Activated CD4-positive, CD25-positive, alpha-beta regulatory T cell treated with anti-CD3 and anti-CD28 coated beads, Interleukin-2, amount 50 U/mL, for 16 hours (primary cell): ENCODE results near the gene SLC32A1.

Experiments
- DNase-seq: peaks from one replicate; pipeline ENCODE4 v3.0.0-alpha.2; 2020; ENCODE audit warnings: low read depth, low spot score

SLC32A1 gene

DNA sequence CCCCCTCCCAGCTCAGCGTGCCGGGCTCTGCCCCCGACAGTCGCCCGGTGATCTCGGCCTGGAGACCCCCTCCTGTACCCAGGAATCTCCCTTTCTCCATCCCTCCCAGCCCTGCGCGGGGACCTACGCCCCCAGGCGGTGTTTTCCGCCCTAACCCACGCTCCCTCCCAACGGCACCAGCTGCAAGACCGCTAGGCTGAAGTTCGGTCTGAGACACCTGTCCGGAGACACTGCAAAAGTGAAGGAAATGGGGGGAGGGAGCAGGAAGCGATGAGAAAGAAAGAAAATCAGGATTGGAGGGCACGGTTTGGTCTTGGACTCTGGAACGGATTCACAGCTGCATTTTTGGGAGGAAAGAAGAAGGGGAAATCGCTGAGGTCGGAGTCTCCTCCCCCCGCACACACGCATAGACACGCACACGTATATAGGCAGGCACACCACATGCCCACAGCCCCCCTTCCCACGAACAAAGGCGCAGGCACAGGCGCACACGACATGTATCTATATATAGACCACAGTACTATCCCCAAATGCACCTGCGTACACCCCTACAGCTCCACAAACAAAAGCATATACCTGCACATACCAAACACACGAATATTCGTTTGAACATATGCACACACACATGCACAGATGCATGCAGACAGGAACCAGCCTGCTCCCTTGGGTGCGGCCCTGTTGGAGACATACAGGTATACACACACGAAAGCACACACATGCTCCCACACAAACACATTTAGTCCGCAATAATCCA is 1.0 kb downstream of the SLC32A1 start:
- DNase-seq, result no peak

DNA sequence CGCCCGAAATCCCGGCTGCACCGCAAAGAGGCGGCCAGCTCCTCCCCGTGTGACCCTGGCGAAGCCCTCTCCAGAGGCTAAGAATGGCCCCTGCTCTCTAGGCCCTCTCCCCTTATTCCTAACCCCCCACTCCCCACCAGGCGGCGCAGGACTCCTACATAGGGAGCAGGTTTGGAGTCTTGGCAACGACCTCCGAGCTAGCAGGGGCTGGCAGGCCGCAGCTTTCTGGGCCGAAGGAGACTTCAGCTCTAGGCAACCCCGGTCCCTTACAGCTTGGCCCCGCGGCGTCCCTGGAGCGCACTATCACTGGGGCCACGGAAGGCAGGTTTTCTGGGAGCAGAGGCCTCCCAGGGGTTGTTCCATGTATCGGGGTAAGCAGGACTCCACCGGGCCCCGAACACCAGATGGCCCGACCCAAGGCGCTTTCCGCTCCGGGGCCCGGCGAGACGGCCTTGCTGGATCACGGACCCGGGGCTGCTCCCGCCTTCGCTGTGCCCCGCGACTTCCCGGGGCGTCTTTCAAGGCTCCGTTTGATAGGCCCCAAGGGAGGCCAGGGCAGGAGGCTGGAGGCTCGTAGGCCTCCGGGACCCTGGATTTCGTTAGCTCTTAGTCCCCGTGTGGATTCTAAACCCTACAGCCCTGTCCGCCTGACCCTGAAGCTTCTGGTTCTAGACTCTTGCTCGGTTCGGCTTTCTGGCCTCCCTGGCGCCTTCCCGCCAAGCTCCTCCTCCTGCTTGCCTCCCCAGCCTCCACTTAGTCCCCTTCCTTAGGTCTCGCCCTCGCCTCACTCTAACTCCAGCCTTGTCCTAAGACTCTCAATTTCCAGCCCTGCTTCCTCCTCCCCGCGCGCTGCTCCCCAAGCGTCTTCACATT is 1.9 kb downstream of the SLC32A1 start:
- no peak for DNase-seq

DNA sequence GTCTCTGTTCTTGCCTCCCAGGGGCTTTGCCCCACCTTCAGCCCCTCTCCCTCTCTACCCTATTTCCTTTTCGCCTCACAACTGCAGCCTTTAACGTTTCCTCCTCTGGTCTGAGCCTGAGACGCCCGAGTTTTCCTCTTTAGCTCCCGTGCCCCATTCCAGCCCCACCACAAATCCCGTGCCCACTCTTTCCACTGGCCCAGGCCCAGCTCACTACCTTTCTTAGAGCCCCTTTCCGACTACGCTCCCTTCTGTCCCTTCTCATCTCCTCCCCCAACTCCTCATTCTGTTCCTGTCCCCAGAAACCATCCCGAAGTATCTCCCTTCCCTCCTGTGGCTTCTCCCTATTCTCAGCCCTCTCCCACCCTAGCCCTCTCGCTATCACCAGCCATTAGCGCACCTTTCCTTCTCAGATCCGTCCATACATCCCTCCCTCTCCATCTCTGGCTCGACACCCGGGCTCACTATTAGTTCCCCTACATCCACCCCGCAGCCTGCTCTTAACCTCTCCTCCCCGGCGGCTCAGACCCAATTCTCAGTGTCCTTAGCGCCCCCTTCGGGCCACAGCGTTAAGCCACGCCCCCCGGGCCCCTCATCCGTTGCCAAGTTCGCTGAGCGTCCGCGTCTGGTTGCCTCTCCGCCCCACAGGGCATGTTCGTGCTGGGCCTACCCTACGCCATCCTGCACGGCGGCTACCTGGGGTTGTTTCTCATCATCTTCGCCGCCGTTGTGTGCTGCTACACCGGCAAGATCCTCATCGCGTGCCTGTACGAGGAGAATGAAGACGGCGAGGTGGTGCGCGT is 2.7 kb downstream of the SLC32A1 start:
- peak; percentile 28 for DNase-seq

GRCh38 chr20:38727607-38728190 is 3.4 kb downstream of the SLC32A1 start:
- DNase-seq, result no peak

GRCh38 chr20:38728191-38728781 is 4.0 kb downstream of the SLC32A1 start:
- DNase-seq, result no peak

DNA sequence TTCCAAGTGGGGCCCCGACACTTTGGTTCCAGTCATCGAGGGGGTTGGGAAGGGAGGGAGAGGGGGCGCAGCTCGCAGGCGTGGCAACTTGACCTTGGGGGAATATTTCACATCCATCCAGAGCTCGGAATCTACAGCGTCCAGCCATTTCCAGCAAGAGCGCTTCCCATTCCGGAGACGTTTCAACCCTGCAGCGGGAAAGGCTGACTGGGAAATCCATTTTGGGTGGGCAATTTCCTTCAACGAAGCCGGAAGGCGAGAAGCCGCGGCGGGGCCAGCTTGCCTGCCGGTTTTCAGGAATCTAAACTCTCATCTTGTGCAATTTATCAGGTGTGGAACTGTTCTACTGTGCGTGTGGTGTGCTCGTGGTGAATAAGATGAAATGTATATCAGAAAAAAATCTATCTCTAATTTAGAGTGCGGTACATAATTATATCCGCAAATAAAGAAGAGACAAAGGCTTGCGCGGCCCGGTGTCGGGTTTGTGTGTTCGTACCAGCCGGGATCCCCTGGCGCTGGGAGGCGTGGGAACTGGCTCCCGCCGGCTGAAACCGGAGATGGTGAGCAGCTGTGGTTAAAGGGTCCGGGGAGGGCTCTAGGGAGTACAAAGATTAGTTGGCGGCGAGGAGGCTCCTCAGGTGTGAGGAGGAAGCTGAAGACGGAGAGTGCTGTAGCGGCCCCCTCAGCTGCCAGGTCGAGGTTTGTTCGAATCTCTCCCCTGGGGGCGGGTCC is 4.8 kb downstream of the SLC32A1 start:
- no peak for DNase-seq

DNA sequence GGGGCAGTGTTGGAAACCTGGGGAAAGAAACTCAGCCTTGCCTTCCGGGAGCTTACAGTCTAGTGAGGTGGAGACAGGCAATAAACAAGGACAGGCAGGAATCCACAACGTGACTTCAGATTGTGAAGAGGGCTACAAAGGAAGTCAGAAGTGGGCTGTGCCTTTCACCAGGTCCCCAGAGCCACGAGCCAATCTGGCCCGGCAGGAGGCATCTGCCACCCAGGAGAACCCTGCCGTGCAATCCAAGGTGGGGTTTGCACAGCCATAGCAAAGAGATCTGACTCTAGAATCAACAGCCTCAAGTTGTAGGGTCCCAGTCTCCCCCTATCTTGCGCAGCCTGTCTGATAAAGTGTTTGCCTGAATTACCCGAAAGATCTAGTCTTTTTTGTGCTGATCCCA is 5.5 kb downstream of the SLC32A1 start:
- DNase-seq, result no peak

GRCh38 chr20:38730167-38730988 is 6.1 kb downstream of the SLC32A1 start:
- no peak for DNase-seq

- peak; percentile 55 for DNase-seq
These were observed 6.9 kb downstream of the SLC32A1 start for GRCh38 chr20:38730989-38731737.

DNA sequence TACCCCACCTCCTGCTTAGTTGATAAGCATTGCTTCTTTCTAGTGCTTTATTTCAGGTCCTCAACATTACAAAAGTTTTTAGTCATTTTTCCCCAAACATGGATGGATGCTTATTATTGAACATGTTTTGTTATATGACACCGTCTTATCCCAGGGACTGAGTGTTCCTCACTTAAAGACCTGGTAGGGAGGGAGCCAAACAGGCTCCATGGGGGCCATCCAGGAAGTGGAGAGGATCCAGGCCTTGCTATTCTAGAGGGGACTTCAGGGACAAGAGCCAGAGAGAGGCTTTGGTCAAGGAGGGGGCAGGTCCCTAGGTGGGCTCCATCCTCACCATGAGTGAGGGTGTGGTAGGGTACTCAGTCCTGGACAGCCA is 7.4 kb downstream of the SLC32A1 start:
- DNase-seq, result no peak

DNA sequence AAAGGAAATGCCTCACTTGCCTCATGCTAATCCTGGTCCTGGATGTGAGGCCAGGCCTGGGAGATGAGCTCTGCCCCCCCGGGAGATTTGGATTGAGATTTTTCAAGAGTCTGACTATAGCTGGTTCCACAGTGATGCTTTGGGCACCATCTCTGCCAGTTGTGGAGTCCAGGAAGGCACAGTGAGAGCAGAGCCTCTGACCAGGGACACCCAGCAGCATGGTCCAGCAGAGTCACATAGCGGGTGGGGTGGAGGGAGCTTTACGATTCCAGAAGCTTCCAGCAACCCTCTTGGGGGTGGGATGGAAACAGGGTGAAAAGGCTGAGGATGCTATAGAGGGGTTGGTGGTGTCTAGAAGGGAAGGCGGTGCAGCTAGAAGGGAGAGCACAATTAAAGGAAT is 8.7 kb downstream of the SLC32A1 start:
- no peak for DNase-seq

DNA sequence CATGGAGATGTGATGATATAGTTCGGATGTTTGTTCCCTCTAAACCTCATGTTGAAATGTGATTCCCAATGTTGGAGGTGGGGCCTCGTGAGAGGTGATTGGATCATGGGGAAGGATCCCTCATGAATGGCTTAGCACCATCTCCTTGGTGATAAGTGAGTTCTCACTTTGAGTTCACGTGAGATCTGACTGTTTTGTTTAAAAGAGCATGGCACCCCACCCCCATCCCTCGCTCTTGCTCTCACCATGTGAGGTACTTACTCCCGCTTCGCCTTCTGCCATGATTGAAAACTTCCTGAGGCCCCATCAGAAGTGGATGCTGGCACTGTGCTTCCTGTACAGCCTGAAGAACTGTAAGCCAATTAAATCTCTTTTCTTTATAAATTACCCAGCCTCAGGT is 10.9 kb downstream of the SLC32A1 start:
- DNase-seq, result no peak

- no peak for DNase-seq
These were observed 13.6 kb downstream of the SLC32A1 start for GRCh38 chr20:38737887-38738286.

DNA sequence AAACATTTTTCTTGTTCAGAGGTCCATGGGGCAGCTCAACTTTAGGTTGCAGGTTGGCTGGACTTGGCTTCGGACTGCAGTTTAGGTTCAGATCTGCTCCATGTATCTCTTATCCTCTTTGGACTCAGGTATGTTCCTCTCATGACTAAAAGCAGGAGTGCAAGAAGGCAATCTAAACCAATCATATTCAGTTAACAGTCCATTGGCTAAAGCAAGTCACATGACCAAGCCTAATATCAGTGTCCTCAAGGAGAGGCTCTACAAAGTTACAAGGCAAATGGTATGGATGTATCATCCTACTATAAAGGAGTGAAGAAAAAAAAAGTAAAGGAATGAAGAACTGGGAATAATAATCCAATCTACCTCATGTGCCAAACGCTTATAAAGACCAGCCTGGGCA is 21.5 kb downstream of the SLC32A1 start:
- no peak for DNase-seq

DNA sequence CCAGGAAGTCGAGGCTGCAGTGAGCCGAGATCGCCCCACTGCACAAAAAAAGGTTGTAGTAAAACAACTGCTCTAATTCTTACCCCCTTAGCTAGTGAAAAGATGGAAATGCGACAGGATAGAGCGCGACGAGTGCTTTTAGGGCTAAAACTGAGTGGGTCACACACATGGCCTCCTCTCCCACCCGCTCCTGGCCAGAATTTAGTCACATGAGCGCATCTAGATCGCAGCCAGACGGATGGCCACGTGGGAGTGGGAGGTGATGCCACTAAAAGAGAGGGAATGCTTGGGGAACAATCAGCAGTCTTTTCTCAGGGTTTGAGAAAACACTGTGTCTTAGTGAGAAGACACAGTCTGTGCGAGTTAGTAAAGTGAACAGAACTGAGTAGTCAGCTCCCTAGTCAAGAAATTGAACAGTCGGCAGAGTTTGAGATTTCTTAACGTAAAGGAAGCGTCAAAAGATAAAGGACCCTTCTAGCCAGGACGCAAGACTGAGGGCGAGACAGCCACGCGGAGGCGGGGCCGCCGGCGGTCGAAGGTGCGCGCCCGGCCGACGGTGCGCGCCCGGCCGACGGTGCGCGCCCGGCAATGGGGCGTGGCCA is 23.3 kb downstream of the SLC32A1 start:
- no peak for DNase-seq

- DNase-seq, result peak; percentile 92
These were observed 24.0 kb downstream of the SLC32A1 start, which contains the start of gene ACTR5 for GRCh38 chr20:38748097-38748860. ACTR5 (plus strand) TSS chr20:38748460; CDS start chr20:38748479, 19 bp downstream.

DNA sequence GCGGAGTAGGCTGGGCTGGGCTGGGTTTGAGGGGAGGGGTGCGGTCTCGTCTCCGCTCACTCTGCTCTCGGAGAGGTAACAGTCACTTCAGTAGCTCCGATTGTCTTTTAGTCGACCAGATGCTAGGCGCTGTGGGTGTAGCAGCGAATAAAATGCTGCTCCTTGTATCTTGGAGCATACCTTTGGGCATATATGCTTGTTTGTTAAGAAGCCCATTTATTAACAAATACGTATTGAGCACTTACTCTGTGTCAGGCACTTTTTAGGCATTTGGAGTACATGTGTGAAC is 24.5 kb downstream of the SLC32A1 start:
- peak; percentile 21 for DNase-seq

GRCh38 chr20:38751360-38751976 is 27.2 kb downstream of the SLC32A1 start:
- no peak for DNase-seq
